Ovary (tissue), 3 donors: ENCODE data around the gene ALDH1A1.

Experiments
- POLR2A ChIP-seq: fragments of 450-650 bp; IDR thresholded peaks from one replicate; pipeline ENCODE4 v1.6.1; 2017; ENCODE audit warnings: antibody characterized with exemption, mild to moderate bottlenecking, moderate library complexity
- TF ChIP-seq, protein P1 (sequence below), 3 donors: fragments of 450-650 bp in 2 of 3; fragments of 200-600 bp in 1 of 3; IDR thresholded peaks; one replicate each; pipeline versions ENCODE4 v1.5.1 to v1.8.0; 2016 to 2022; ENCODE audit warnings: antibody characterized with exemption in 3 of 3, mild to moderate bottlenecking in 1 of 3
- donor health status: DM: no; HTN: no; CAD: no.

DNA sequence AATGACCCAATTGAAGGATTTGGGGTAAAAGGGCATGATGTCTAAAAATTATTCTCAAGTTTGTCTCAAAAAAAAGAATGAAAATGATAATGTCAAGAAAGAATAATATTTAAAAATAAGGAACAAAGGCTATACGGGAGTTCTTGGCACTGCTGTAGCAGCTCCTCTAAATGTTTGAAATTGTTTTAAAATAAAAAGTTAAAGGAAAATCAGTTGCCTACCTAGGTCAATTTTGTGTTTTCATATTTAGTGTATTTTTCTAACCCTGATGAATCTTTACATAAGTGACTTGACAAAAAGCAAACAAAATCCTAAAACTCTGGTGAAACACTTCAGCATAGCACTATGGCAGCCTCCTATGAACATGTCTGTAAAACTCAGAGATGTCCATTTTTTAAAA, 56.4 kb downstream of the ALDH1A1 start:
- TF ChIP-seq, protein P1, sequence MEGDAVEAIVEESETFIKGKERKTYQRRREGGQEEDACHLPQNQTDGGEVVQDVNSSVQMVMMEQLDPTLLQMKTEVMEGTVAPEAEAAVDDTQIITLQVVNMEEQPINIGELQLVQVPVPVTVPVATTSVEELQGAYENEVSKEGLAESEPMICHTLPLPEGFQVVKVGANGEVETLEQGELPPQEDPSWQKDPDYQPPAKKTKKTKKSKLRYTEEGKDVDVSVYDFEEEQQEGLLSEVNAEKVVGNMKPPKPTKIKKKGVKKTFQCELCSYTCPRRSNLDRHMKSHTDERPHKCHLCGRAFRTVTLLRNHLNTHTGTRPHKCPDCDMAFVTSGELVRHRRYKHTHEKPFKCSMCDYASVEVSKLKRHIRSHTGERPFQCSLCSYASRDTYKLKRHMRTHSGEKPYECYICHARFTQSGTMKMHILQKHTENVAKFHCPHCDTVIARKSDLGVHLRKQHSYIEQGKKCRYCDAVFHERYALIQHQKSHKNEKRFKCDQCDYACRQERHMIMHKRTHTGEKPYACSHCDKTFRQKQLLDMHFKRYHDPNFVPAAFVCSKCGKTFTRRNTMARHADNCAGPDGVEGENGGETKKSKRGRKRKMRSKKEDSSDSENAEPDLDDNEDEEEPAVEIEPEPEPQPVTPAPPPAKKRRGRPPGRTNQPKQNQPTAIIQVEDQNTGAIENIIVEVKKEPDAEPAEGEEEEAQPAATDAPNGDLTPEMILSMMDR (IDR thresholded peaks at IDR 0.05) = no peak
- no peak for TF ChIP-seq POLR2A
